H54 (cell line): Measurements from ENCODE around the gene UPB1.

Experiments
- DNase-seq: peaks from one replicate; pipeline ENCODE4 v3.0.0; 2011; ENCODE audit warnings: low spot score, mixed read lengths; ENCODE audit not compliant: insufficient read length
- FAIRE-seq: peaks from 3 replicates; lab custom pipeline; 2011; peaks lifted over from hg19 to GRCh38; lab: Jason Lieb, UNC
- POLR2A ChIP-seq: IDR thresholded peaks from 2 replicates; pipeline ENCODE4 v1.6.1; 2011; ENCODE audit warnings: low read depth, mild to moderate bottlenecking, low read length

The UPB1 gene

GRCh38 chr22:24504540-24504939, 9.4 kb downstream of the UPB1 start:
- no peak for TF ChIP-seq POLR2A
- no peak for FAIRE-seq
- no peak for DNase-seq

DNA sequence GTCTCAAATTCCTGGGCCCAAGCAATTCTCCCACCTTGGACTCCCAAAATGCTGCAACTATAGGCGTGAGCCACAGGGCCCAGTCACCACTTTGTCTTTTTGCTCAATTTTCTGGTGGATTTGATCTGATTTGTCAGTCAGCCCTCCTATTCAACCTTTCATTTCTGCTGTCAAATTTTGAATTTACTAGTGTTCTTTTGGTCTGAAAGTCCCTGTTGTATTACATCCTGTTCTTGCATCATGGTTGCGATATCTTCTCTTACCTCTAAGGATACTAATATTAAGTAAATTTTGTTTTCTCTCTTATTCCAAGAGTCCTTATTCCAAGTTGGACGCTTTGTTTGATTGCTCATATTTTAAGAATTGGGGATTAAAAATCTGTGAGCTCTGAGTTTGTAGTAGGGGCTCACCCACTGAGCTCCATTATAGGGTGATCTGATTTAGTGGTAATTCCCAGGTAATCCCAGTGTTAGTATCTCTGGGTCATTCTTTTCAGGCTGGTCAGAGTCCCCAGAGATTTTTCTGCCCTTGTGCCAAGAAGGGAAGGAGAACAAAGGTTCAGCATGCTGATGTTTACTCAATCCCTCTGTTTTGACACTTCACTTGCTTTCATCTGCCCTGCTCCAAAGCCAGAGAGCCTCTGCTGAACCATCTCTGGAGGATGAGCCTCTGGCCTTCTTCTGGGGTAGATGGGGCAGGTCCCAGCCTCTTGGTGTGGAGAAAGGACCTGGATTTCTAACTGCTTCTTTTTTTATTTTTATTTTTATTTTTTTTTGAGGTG, 10.0 kb downstream of the UPB1 start:
- TF ChIP-seq POLR2A, result no peak
- no peak for DNase-seq
- FAIRE-seq, result no peak

- no peak for TF ChIP-seq POLR2A
- no peak for DNase-seq
- FAIRE-seq, result no peak
Observed at GRCh38 chr22:24506802-24507438, 11.8 kb downstream of the UPB1 start.

GRCh38 chr22:24507716-24508115, 12.6 kb downstream of the UPB1 start:
- FAIRE-seq, result no peak

GRCh38 chr22:24510637-24511625, 15.8 kb downstream of the UPB1 start:
- DNase-seq, result no peak
- FAIRE-seq, result no peak
- TF ChIP-seq POLR2A, result no peak

More at GRCh38 chr22:24507716-24508115, 12.6 kb downstream of the UPB1 start:
- no peak for DNase-seq
- TF ChIP-seq POLR2A, result no peak

DNA sequence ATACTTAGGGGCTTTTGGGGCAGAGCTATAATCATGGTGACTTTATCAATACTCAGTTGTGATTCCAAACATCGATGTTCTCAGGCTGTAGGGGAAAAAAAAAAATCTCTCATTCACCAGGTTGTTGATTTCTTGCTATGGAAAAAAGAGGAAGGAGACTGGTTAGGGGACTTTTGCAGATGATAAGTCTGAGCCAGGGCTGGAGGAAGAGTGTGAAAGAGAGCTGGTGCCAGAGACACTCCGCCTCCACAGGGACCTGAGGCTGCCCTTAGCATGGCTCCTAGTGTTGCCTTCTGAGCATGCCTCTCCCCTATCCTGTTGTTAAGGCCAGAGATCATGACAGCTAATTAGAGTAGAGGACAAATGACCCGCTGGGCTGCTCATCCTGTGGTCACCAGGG, 16.9 kb downstream of the UPB1 start:
- TF ChIP-seq POLR2A, result no peak
- FAIRE-seq (no peak), DNase-seq (no peak)

DNA sequence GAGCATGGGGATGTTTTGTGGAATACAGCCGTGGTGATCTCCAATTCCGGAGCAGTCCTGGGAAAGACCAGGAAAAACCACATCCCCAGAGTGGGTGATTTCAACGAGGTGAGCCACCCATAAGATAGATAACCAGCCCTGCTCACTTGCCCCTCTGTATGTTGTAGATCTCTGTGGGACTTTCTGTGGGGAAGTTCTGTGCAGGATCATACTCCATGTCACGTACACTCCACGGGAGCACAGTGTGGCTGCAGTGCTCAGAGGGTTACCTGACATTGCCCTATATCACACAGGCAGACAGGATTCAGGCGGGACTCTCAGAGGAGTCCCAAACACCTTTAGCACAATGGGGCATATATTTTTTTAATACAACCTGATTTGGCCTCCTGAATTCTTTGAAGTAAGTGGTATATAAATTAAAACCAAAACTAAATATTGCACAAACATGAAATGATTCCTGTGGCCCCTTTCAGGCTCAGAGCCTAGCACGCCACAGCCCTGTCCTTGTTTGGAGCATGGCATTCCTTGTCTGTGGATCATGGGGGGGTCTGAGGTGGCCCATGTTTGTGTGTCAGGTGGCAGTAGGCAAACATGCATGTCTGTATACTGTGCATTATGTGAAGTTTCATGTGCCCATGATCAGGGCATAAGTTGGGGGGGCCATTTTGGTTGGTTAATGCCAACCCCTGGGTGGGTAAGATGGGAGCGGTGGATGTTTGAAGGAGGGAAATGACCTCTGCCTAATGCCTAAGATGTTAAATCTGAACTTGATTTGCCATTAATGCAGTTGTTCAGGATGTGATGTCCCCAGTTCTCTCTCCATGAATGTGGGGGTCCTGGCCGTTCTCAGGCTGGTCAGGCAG, 18.5 kb downstream of the UPB1 start:
- DNase-seq (no peak), FAIRE-seq (no peak)
- no peak for TF ChIP-seq POLR2A

- DNase-seq, result no peak
- FAIRE-seq, result no peak
- TF ChIP-seq POLR2A, result no peak
Observed at GRCh38 chr22:24514241-24515026, 19.3 kb downstream of the UPB1 start.

DNA sequence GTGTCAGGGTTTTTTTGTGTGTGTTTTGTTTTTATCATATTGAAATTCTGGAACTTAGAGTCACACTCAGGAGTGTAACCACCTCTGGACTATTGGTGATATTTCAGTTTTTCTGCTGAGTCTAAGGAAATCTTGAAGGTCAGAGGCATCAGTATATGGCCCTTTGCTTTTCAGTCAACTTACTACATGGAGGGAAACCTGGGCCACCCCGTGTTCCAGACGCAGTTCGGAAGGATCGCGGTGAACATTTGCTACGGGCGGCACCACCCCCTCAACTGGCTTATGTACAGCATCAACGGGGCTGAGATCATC, 19.9 kb downstream of the UPB1 start:
- no peak for TF ChIP-seq POLR2A
- FAIRE-seq (no peak), DNase-seq (no peak)

- DNase-seq (peak; percentile 42), FAIRE-seq (no peak)
- TF ChIP-seq POLR2A, result no peak
Observed at GRCh38 chr22:24516301-24516737, 21.2 kb downstream of the UPB1 start.

- no peak for TF ChIP-seq POLR2A
- DNase-seq (no peak), FAIRE-seq (no peak)
Observed at GRCh38 chr22:24517446-24517845, 22.3 kb downstream of the UPB1 start.

DNA sequence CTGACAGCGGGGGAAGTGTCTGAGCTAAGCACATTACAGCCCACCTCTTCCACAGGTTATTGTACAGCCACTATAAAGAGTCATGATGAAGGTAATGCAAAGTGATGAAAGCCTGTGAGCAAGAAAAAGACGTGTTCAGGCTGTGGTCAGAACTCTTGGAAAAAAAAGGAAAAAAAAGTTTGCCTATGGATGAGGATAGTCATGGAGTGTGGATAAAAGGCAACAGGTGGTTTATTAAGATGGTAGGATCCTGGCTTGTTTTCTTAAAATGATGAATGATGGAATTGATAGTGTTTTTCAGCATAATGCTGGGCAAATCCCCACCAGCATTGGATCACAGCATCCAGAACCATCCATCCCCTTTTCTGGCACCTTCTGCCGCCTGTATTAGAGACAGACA, 23.1 kb downstream of the UPB1 start:
- no peak for TF ChIP-seq POLR2A
- FAIRE-seq (no peak), DNase-seq (no peak)
